Lung microvascular endothelial cell (primary cell): Measurements from ENCODE around the gene LOXHD1. TPM values are rescaled to one million over a fixed set of nuclear protein-coding genes. Genes with fewer than 3 reads are reported as not detected.
A peak's percentile ranks its signal among the peaks of the same experiment; 100 is the strongest.

Experiments used
- DNase-seq, 2 donors: peaks; one replicate each; pipeline versions ENCODE4 v3.0.0 to v3.0.0-alpha.2; 2010; ENCODE audit warnings: low read depth in 2 of 2
- total RNA-seq: library from RNA; depleted of rRNA; stranded (reverse); fragments of >200 nt; gene quantifications from 2 replicates; pipeline ENCODE4 v1.2.1, GENCODE V29; 2014

The LOXHD1 gene
- total RNA-seq, 1 donor from 2014 or later, result not detected

GRCh38 chr18:46627136-46627535 lies 29.9 kb downstream of the LOXHD1 start:
- DNase-seq, result peak in 1 of 2 donors; percentile 28

- DNase-seq, result no peak
Measured at GRCh38 chr18:46625069-46625468, 32.0 kb downstream of the LOXHD1 start.

GRCh38 chr18:46624127-46624526 lies 32.9 kb downstream of the LOXHD1 start:
- no peak for DNase-seq

GRCh38 chr18:46623541-46623940 lies 33.5 kb downstream of the LOXHD1 start:
- peak; percentile 35 to 47 for DNase-seq

GRCh38 chr18:46622999-46623398 lies 34.0 kb downstream of the LOXHD1 start:
- DNase-seq, result peak; percentile 6 to 21

GRCh38 chr18:46622451-46622850 lies 34.6 kb downstream of the LOXHD1 start:
- DNase-seq, result no peak

- DNase-seq, result no peak
Measured at GRCh38 chr18:46621871-46622270, 35.1 kb downstream of the LOXHD1 start.

- DNase-seq, result peak in 1 of 2 donors; percentile 7
Measured at GRCh38 chr18:46621111-46621766, 35.8 kb downstream of the LOXHD1 start.

GRCh38 chr18:46619559-46619958 lies 37.5 kb downstream of the LOXHD1 start:
- DNase-seq, result no peak

GRCh38 chr18:46615720-46616119 lies 41.3 kb downstream of the LOXHD1 start:
- no peak for DNase-seq

GRCh38 chr18:46609048-46609447 lies 48.0 kb downstream of the LOXHD1 start:
- DNase-seq, result no peak

GRCh38 chr18:46607926-46608325 lies 49.1 kb downstream of the LOXHD1 start:
- no peak for DNase-seq

GRCh38 chr18:46601141-46601805 lies 55.7 kb downstream of the LOXHD1 start:
- DNase-seq, result no peak

- DNase-seq, result no peak
Measured at GRCh38 chr18:46596119-46596518, 60.9 kb downstream of the LOXHD1 start.

GRCh38 chr18:46591783-46592391 lies 65.1 kb downstream of the LOXHD1 start:
- peak in 1 of 2 donors; percentile 52 for DNase-seq

GRCh38 chr18:46590103-46590502 lies 66.9 kb downstream of the LOXHD1 start:
- no peak for DNase-seq

GRCh38 chr18:46588971-46589660 lies 67.9 kb downstream of the LOXHD1 start:
- no peak for DNase-seq

GRCh38 chr18:46587600-46587999 lies 69.4 kb downstream of the LOXHD1 start:
- no peak for DNase-seq

GRCh38 chr18:46583711-46584110 lies 73.3 kb downstream of the LOXHD1 start:
- no peak for DNase-seq

- no peak for DNase-seq
Measured at GRCh38 chr18:46581648-46582047, 75.4 kb downstream of the LOXHD1 start.

- no peak for DNase-seq
Measured at GRCh38 chr18:46578987-46579386, 78.0 kb downstream of the LOXHD1 start.

GRCh38 chr18:46577546-46577945 lies 79.5 kb downstream of the LOXHD1 start:
- DNase-seq, result no peak
